Measurements from ENCODE around the gene PRKAR1A.

The PRKAR1A gene

DNA sequence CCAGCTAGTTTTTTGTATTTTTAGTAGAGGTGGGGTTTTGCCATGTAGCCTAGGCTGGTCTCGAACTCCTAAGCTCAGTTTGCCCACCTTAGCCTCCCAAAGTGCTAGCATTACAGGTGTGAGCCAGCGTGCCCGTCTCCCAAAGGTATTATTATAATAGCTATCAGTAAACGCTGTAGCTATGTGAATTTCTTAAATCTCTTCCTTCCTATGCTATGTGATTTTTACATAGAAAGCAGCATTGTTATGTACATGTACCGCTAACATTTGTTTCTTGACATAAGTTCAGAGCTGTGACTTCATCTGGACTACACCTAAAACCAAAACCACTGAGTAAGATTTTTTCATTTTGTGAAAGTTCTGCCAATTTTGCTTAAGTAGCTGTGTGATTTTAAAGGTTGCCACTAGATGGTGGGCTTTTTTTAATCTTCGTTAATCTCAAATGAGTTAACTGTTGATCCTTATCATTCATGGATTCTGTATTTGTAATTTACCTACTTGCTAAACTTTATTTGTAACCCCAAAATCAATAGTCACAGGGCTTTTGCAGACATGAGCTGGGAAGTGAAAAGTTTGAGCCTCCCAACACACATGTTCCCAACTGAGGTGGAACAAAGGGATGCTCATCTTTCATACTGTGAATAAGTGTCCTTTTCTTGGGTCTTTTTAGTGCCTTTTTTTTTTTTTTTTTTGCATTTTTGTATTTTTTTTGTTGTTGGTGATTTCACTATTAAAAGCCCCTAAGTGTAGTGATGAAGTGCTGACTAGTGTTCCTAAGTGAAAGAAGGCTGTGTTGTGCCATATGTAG, 21.9 kb downstream of the PRKAR1A start:
- TF ChIP-seq, protein P1, sequence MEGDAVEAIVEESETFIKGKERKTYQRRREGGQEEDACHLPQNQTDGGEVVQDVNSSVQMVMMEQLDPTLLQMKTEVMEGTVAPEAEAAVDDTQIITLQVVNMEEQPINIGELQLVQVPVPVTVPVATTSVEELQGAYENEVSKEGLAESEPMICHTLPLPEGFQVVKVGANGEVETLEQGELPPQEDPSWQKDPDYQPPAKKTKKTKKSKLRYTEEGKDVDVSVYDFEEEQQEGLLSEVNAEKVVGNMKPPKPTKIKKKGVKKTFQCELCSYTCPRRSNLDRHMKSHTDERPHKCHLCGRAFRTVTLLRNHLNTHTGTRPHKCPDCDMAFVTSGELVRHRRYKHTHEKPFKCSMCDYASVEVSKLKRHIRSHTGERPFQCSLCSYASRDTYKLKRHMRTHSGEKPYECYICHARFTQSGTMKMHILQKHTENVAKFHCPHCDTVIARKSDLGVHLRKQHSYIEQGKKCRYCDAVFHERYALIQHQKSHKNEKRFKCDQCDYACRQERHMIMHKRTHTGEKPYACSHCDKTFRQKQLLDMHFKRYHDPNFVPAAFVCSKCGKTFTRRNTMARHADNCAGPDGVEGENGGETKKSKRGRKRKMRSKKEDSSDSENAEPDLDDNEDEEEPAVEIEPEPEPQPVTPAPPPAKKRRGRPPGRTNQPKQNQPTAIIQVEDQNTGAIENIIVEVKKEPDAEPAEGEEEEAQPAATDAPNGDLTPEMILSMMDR (IDR thresholded peaks at IDR 0.05) = peak; percentile 14
- H3K36me3 Mint-ChIP-seq (ENCODE audit: low read depth) = peaks cover 58% of the 10 kb centered on the region
- no peaks in the 10 kb centered on the region for H3K9me3 Mint-ChIP-seq
- no peak overlapping the region for H3K4me3 Mint-ChIP-seq
- DNase-seq = no peak
- no peaks in the 10 kb centered on the region for H3K27me3 Mint-ChIP-seq (ENCODE audit: low read depth, poor library complexity)
- H3K27ac Mint-ChIP-seq = no peak overlapping the region
- no peaks in the 10 kb centered on the region for H3K4me1 Mint-ChIP-seq

DNA sequence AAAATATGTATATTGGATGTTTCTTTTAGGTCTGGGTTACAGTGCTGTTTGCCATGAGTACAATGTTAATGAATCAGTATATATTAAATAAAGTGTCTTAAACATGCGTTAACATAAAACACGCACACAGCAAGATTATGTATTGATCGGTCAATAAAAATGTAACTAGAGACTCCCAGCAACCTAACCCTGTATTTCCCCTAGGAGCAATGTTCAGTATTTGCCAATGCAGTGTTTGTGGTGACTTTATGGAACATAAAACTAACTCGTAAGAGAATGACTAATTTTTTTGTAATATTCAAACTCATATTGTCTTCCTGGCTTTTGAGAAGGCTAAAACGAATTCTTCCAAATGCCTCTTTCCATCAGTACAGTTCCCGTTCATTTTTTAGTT, 22.5 kb downstream of the PRKAR1A start:
- DNase-seq = no peak
- peak overlapping the region; percentile 12 for H3K27ac Mint-ChIP-seq
- no peaks in the 10 kb centered on the region for H3K4me1 Mint-ChIP-seq
- no peaks in the 10 kb centered on the region for H3K27me3 Mint-ChIP-seq (ENCODE audit: low read depth, poor library complexity)
- H3K4me3 Mint-ChIP-seq = no peak overlapping the region
- TF ChIP-seq, protein P1 (IDR thresholded peaks at IDR 0.05) = no peak
- peaks cover 62% of the 10 kb centered on the region for H3K36me3 Mint-ChIP-seq (ENCODE audit: low read depth)
- no peaks in the 10 kb centered on the region for H3K9me3 Mint-ChIP-seq

DNA sequence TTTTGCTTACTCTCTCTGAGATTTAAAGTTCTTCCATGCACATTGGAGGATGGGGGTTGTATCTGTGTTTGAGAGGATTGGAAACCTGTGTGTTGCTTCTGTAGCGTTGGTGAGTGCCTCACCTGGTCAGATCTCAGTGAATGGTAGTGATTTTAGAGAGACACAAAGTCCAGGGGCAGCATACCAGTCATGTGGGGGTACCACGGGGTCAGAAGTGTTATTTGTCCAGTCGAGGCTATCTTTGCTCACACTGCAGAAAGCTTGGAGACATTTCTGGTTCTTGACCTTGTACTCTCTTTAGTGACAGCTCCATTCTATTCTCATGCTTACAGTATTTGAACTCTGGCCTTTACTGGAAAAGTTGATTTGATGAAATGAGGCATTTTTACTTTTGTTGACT, 23.7 kb downstream of the PRKAR1A start:
- TF ChIP-seq, protein P1 (IDR thresholded peaks at IDR 0.05) = no peak
- no peak for DNase-seq
- Mint-ChIP-seq H3K4me1 (no peaks in the 10 kb centered on the region), H3K27ac (peak overlapping the region; percentile 11), H3K4me3 (no peak overlapping the region), H3K9me3 (no peaks in the 10 kb centered on the region), H3K36me3 (ENCODE audit: low read depth) (peaks cover 62% of the 10 kb centered on the region), H3K27me3 (ENCODE audit: low read depth, poor library complexity) (no peaks in the 10 kb centered on the region)

DNA sequence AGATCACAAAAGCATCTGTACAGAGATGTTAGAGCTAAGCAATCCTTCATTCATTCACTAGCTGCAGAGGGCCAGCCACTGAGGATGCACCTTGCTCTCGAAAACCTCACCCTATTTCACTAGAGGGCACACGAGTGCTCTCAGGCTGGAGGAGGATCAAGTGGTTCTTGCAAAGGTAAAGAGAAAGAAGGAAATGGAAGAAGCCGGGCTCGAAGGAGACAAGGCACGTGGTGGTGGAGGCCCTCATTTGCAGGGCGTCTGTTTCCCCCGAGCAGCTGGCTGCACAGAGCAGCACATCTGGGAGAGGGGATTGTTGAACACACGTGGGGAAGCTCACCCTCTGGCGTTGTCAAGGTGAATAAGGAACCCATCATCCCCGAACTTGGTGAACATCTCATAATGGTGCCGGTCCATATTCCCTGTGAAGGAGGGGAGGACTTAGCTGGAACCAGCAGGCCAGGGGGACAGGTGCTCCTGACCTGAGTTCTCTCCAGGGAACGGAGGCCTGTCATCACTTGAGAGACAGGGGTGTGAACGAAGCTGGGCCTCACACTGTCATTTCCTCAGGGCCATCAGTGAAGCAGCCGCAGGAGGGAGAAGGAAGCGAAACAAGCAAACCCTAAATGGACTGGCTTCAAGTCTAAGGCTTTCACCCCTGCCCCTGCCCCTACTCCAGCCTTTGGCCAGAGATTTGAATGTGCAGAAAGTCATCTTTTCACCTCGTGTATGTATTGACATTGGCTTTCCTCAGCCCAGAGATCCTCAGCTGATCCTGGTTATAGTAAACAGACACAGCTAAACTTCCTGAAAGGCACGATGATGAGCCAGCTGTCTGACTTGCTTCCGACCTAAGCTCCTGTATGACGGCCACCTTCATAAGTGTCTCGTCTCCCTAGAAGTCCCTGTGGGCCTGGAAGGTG, 27.6 kb downstream of the PRKAR1A start:
- no peaks in the 10 kb centered on the region for H3K27me3 Mint-ChIP-seq (ENCODE audit: low read depth, poor library complexity)
- no peak overlapping the region for H3K4me3 Mint-ChIP-seq
- peaks cover 54% of the 10 kb centered on the region for H3K36me3 Mint-ChIP-seq (ENCODE audit: low read depth)
- no peaks in the 10 kb centered on the region for H3K9me3 Mint-ChIP-seq
- TF ChIP-seq, protein P1 (IDR thresholded peaks at IDR 0.05) = no peak
- H3K4me1 Mint-ChIP-seq = no peaks in the 10 kb centered on the region
- H3K27ac Mint-ChIP-seq = peak overlapping the region; percentile 95
- no peak for DNase-seq

DNA sequence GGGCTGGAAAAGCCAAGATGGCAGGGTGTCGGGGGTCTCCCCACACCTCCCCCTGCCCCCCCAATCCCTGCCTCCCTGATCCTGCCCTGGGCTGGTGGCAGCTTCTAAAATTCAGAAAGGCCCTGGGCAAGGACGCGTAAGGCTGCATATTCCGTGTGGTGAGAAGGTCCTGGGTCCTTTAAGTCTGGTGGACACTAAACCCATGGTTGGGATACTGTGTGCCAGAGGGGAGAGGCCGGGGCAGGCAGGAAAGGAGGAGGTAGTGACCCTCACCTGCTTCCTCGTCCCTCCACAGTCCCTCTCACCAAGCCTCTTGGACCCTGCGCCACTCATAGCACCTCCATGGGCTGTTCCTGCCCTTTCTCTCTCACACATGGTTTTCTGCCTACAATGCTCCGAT, 28.8 kb downstream of the PRKAR1A start:
- H3K27ac Mint-ChIP-seq = no peak overlapping the region
- H3K27me3 Mint-ChIP-seq (ENCODE audit: low read depth, poor library complexity) = no peaks in the 10 kb centered on the region
- DNase-seq = no peak
- TF ChIP-seq, protein P1 (IDR thresholded peaks at IDR 0.05) = no peak
- H3K4me1 Mint-ChIP-seq = no peaks in the 10 kb centered on the region
- no peaks in the 10 kb centered on the region for H3K9me3 Mint-ChIP-seq
- no peak overlapping the region for H3K4me3 Mint-ChIP-seq
- peaks cover 42% of the 10 kb centered on the region for H3K36me3 Mint-ChIP-seq (ENCODE audit: low read depth)
